H4 (cell line): ENCODE measurements around the gene PACS2. TPM values are rescaled to one million over a fixed set of nuclear protein-coding genes. Genes with fewer than 3 reads are reported as not detected.

ENCODE experiments used
- DNase-seq: peaks from one replicate; pipeline ENCODE4 v3.0.0-alpha.2; 2015; ENCODE audit warnings: low spot score
- total RNA-seq: library from RNA; depleted of rRNA; stranded (reverse); fragments of >200 nt; shearing (Covaris generic); gene quantifications from 2 replicates; pipeline ENCODE4 v1.2.3, GENCODE V29; 2014

PACS2 gene
- total RNA-seq, 1 experiment from 2014 or later = 12.6 TPM

- no peak for DNase-seq
Measured at GRCh38 chr14:105367116-105368031, 52.8 kb downstream of the PACS2 start.

GRCh38 chr14:105368032-105368417 is 53.5 kb downstream of the PACS2 start:
- no peak for DNase-seq

- DNase-seq = no peak
Measured at GRCh38 chr14:105368426-105368825, 53.9 kb downstream of the PACS2 start.

GRCh38 chr14:105368910-105369652 is 54.5 kb downstream of the PACS2 start:
- DNase-seq = no peak

- no peak for DNase-seq
Measured at GRCh38 chr14:105369653-105370040, 55.1 kb downstream of the PACS2 start.

- no peak for DNase-seq
Measured at GRCh38 chr14:105374389-105374788, 59.8 kb downstream of the PACS2 start.

- no peak for DNase-seq
Measured at GRCh38 chr14:105375635-105376057, 61.1 kb downstream of the PACS2 start.

- DNase-seq = no peak
Measured at GRCh38 chr14:105376521-105377440, 62.2 kb downstream of the PACS2 start.

- no peak for DNase-seq
Measured at GRCh38 chr14:105377555-105378182, 63.1 kb downstream of the PACS2 start.

- no peak for DNase-seq
Measured at GRCh38 chr14:105378199-105378598, 63.7 kb downstream of the PACS2 start.

- no peak for DNase-seq
Measured at GRCh38 chr14:105378873-105379685, 64.5 kb downstream of the PACS2 start.

- DNase-seq = no peak
Measured at GRCh38 chr14:105379946-105380345, 65.4 kb downstream of the PACS2 start.

- no peak for DNase-seq
Measured at GRCh38 chr14:105380756-105381155, 66.2 kb downstream of the PACS2 start.

- DNase-seq = no peak
Measured at GRCh38 chr14:105381446-105382342, 67.1 kb downstream of the PACS2 start.

GRCh38 chr14:105382343-105383082 is 68.0 kb downstream of the PACS2 start:
- no peak for DNase-seq

GRCh38 chr14:105383083-105383730 is 68.7 kb downstream of the PACS2 start:
- DNase-seq = no peak

- no peak for DNase-seq
Measured at GRCh38 chr14:105384041-105384557, 69.6 kb downstream of the PACS2 start.
